ACC112 (cell line): ENCODE data around the gene PSMB5.
A peak's percentile ranks its signal among the peaks of the same experiment; 100 is the strongest.

ENCODE experiments used
- H2AFZ ChIP-seq: fragments of 200-600 bp; sonication (generic); one replicate; pipeline ENCODE4 v1.6.0; 2017; ENCODE audit warnings: antibody characterized with exemption, low read length; ENCODE audit not compliant: unreplicated experiment
- H3K27ac ChIP-seq: fragments of 200-600 bp; sonication (generic); 2 replicates; pipeline ENCODE4 v1.5.1; 2014; ENCODE audit warnings: low read depth, mild to moderate bottlenecking, antibody characterized with exemption, low read length, moderate library complexity
- H3K27me3 ChIP-seq: fragments of 200-600 bp; sonication (generic); 2 replicates; pipeline ENCODE4 v1.6.1; 2014; ENCODE audit warnings: mild to moderate bottlenecking, antibody characterized with exemption, low read length, moderate library complexity, mixed read lengths; ENCODE audit not compliant: insufficient read depth
- H3K36me3 ChIP-seq: fragments of 200-600 bp; sonication (generic); 2 replicates; pipeline ENCODE4 v1.6.1; 2016; ENCODE audit warnings: mild to moderate bottlenecking, antibody characterized with exemption, low read length, moderate library complexity, mixed read lengths; ENCODE audit not compliant: insufficient read depth
- H3K4me1 ChIP-seq: fragments of 200-600 bp; sonication (generic); one replicate; pipeline ENCODE4 v1.6.1; 2016; ENCODE audit warnings: low read length, mixed read lengths; ENCODE audit not compliant: insufficient read depth, unreplicated experiment, control insufficient read depth
- H3K4me3 ChIP-seq: fragments of 200-600 bp; sonication (generic); 2 replicates; pipeline ENCODE4 v1.5.1; 2014; ENCODE audit warnings: mild to moderate bottlenecking, low read depth, low read length
- H3K79me2 ChIP-seq: fragments of 200-600 bp; sonication (generic); one replicate; pipeline ENCODE4 v1.6.0; 2016; ENCODE audit warnings: low read length; ENCODE audit not compliant: control insufficient read depth, unreplicated experiment, insufficient read depth

The PSMB5 gene

GRCh38 chr14:22977434-22977683 is 57.3 kb downstream of the PSMB5 start:
- H3K36me3 ChIP-seq: peaks cover 9% of the 10 kb centered on the region; the same call in 1 of the 2 replicates
- H3K4me3 ChIP-seq: peak overlapping the region; percentile 29
- H3K27ac ChIP-seq: peak overlapping the region; percentile 79
- H2AFZ ChIP-seq: no peak overlapping the region
- peaks cover 56% of the 10 kb centered on the region for H3K79me2 ChIP-seq
- peaks cover 63% of the 10 kb centered on the region for H3K4me1 ChIP-seq
- no peaks in the 10 kb centered on the region for H3K27me3 ChIP-seq

DNA sequence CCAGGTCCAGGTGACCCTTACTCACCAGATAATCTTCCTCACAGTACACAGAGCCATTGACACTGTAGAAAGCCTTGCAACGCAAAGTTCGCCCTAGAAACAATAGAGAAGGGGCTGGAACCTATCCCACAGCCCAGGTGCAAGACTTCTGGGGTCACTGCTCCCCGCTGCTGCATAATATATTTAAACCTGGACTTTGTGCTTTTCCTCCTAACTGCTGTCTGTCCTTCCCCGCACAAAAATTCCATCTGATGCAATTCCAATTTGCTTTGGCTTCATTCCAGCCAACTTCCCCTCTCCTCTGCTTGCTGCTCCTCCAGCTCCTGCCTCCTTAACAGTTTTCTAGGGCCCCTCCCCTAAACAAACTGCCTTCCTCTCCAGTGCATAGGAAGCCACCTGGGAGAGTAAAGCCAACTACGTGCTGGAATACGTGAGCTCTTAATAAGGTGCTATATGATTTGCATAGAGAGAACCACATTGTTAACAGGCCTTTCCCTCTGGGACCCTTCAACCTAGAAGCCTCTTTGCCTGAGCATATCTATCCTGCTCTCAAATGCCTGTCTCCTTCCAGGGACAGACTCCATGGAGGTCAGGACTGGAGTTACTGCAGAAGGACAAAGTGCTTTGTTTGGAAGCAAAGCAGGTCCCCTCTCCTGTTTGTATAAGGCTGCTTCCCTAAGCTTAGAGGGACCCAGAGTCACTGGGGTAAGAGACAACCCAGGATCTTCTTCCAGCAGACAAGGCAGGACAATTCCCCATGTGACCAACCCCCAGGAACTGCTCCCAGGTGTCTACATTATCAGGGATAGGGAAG is 57.9 kb downstream of the PSMB5 start:
- H2AFZ ChIP-seq: no peak overlapping the region
- H3K36me3 ChIP-seq: peaks cover 12% of the 10 kb centered on the region; the same call in 1 of the 2 replicates
- H3K4me3 ChIP-seq: peak overlapping the region; percentile 29
- peaks cover 50% of the 10 kb centered on the region for H3K79me2 ChIP-seq
- H3K27me3 ChIP-seq: no peaks in the 10 kb centered on the region
- peak overlapping the region; percentile 79 for H3K27ac ChIP-seq
- H3K4me1 ChIP-seq: peaks cover 63% of the 10 kb centered on the region
